ENCODE data around the gene RNF207. TPM values are rescaled to one million over a fixed set of nuclear protein-coding genes. Genes with fewer than 3 reads are reported as not detected.

Gene RNF207
- total and polyA plus RNA-seq, 2 of the 4 experiments (the other 2 are of a cell fraction): 2.7 to 17.2 TPM

DNA sequence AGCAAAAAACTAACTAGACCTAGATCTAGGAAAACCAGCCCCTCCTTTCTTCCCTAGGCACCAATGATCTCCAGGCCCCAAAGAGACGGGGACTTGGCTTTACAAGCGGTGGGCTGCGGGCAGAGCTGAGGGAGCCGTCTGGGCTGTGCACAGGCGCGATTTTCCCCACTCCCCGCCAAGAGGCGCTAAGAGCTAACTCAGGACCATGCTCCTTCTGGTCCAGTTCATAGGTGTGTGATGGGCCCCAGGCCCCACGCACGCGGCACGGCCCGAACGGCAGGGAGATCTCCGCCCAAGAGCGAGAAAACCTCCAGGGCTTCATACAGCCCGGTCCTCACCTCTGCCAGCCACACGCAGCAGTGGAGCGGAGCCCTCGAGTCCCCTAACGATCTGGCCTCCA lies 62.5 kb downstream of the RNF207 start:
- H3K4me1 ChIP-seq (ENCODE audit: control insufficient read depth, insufficient read depth, low read length): peaks cover 15% of the 10 kb centered on the region
- no peak overlapping the region for H3K4me3 ChIP-seq (ENCODE audit: insufficient read depth, low read depth, low read length)
- no peak overlapping the region for H2AFZ ChIP-seq (replicated peaks; ENCODE audit: low read length, poor library complexity)
- H3K9ac ChIP-seq (ENCODE audit: low read depth, low read length): no peak overlapping the region
- no peak overlapping the region for H4K5ac ChIP-seq (ENCODE audit: low read depth, low read length)
- H3K79me1 ChIP-seq (ENCODE audit: low read depth in 1 of 2, low read length in 2 of 2): peaks cover 0 to 13% of the 10 kb centered on the region in 2 experiments; a peak in 1 of 4 replicates
- POLR2A ChIA-PET (ENCODE audit: unreplicated experiment): no interaction called here
- in situ Hi-C loops (cut with MboI; ENCODE audit: low sequenced_read_pairs) (no loop called here), intact Hi-C loops (cut with micrococcal nuclease) (no loop called here), dilution Hi-C loops (cut with HindIII; ENCODE audit: low sequenced_read_pairs, unreplicated experiment) (no loop called here)
- peaks cover 8% of the 10 kb centered on the region; the same call in 1 of the 2 replicates for H4K20me1 ChIP-seq (ENCODE audit: insufficient read depth, low read length)
- H2AK5ac ChIP-seq (ENCODE audit: low read depth, low read length): no peak overlapping the region
- no peak overlapping the region for H3K4ac ChIP-seq (ENCODE audit: low read depth, low read length)
- peaks cover 7% of the 10 kb centered on the region; the same call in 1 of the 2 replicates for H3K9me1 ChIP-seq (ENCODE audit: insufficient read depth, low read length)
- ATAC-seq (ENCODE audit: low read depth): no peak
- CTCF ChIA-PET: interaction anchor here (0.9 kb wide), 1 partner anchor 75 kb away, joined by 3 read pairs; no protein-coding TSS in a partner anchor
- no peaks in the 10 kb centered on the region for H3K36me3 ChIP-seq (ENCODE audit: control insufficient read depth, insufficient read depth, low read length)
- H3K4me2 ChIP-seq (ENCODE audit: low read depth, low read length): no peak overlapping the region
- no peak overlapping the region for H3K18ac ChIP-seq (ENCODE audit: low read depth, low read length)
- no peaks in the 10 kb centered on the region for H3K27me3 ChIP-seq (ENCODE audit: control insufficient read depth, insufficient read depth, low read length)
- H2BK20ac ChIP-seq (ENCODE audit: low read depth, low read length): no peak overlapping the region
- BruUV-seq (replicated peaks): no TSS peak
- no peak overlapping the region for H3K27ac ChIP-seq (ENCODE audit: insufficient read depth, low read length)
- H2BK15ac ChIP-seq (ENCODE audit: low read depth, low read length): no peak overlapping the region
- H4K91ac ChIP-seq (ENCODE audit: insufficient read depth, low read depth, low read length): no peak overlapping the region
- TF ChIP-seq USF2 (IDR thresholded peaks at IDR 0.05; ENCODE audit: low read depth, low read length) (no peak), CHD1 (IDR thresholded peaks at IDR 0.05; ENCODE audit: low read depth, low read length) (no peak), RCOR1 (IDR thresholded peaks at IDR 0.05; ENCODE audit: insufficient replicate concordance, low read length) (no peak), POLR2A (IDR thresholded peaks at IDR 0.05; ENCODE audit: low read depth, low read length) (no peak), MAFK (IDR thresholded peaks at IDR 0.05; ENCODE audit: low read depth, low read length) (no peak), MXI1 (IDR thresholded peaks at IDR 0.05; ENCODE audit: borderline replicate concordance, low read depth, low read length) (no peak), BHLHE40 (IDR thresholded peaks at IDR 0.05; ENCODE audit: low read depth, low read length) (no peak), RFX5 (IDR thresholded peaks at IDR 0.05; ENCODE audit: low read depth, low read length) (no peak)
- TF ChIP-seq, protein P1, sequence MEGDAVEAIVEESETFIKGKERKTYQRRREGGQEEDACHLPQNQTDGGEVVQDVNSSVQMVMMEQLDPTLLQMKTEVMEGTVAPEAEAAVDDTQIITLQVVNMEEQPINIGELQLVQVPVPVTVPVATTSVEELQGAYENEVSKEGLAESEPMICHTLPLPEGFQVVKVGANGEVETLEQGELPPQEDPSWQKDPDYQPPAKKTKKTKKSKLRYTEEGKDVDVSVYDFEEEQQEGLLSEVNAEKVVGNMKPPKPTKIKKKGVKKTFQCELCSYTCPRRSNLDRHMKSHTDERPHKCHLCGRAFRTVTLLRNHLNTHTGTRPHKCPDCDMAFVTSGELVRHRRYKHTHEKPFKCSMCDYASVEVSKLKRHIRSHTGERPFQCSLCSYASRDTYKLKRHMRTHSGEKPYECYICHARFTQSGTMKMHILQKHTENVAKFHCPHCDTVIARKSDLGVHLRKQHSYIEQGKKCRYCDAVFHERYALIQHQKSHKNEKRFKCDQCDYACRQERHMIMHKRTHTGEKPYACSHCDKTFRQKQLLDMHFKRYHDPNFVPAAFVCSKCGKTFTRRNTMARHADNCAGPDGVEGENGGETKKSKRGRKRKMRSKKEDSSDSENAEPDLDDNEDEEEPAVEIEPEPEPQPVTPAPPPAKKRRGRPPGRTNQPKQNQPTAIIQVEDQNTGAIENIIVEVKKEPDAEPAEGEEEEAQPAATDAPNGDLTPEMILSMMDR (conservative IDR thresholded peaks at IDR 0.05; ENCODE audit: low read depth, low read length): no peak
- TF ChIP-seq, protein P2, sequence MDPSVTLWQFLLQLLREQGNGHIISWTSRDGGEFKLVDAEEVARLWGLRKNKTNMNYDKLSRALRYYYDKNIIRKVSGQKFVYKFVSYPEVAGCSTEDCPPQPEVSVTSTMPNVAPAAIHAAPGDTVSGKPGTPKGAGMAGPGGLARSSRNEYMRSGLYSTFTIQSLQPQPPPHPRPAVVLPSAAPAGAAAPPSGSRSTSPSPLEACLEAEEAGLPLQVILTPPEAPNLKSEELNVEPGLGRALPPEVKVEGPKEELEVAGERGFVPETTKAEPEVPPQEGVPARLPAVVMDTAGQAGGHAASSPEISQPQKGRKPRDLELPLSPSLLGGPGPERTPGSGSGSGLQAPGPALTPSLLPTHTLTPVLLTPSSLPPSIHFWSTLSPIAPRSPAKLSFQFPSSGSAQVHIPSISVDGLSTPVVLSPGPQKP (IDR thresholded peaks at IDR 0.05; ENCODE audit: borderline replicate concordance, low read depth, low read length): no peak
- no peak overlapping the region for H2AK9ac ChIP-seq (replicated peaks; ENCODE audit: low read depth, low read length, poor library complexity)
- no peak overlapping the region for H2BK120ac ChIP-seq (ENCODE audit: low read depth, low read length)
- H3K56ac ChIP-seq (ENCODE audit: extremely low read depth, insufficient read depth, low read length): no peak overlapping the region
- H3K9me3 ChIP-seq (ENCODE audit: control insufficient read depth, insufficient read depth, low read length): no peaks in the 10 kb centered on the region
- no peak for DNase-seq
- H2BK5ac ChIP-seq (ENCODE audit: low read depth, low read length, poor library complexity, severe bottlenecking): no peak overlapping the region
- WGBS, 2 experiments (ENCODE audit: extremely low coverage in 2 of 2, insufficient read length in 1 of 2): 73% methylated on average over 5 of the region's 21 CpGs; no CpG with 5 or more reads in 1 of the 2 experiments
- no peak overlapping the region for H3K23ac ChIP-seq (ENCODE audit: low read depth, low read length)
- H3K14ac ChIP-seq (replicated peaks; ENCODE audit: low read depth, low read length): no peak overlapping the region
- H4K8ac ChIP-seq (ENCODE audit: low read depth in 2 of 2, low read length in 2 of 2): no peak overlapping the region
